Prostate gland (tissue), 2 donors: Measurements from ENCODE around the gene ZC2HC1B.

ENCODE experiments used
- POLR2A ChIP-seq: fragments of 450-650 bp; IDR thresholded peaks from one replicate; pipeline ENCODE4 v1.6.1; 2016; ENCODE audit warnings: antibody characterized with exemption, mild to moderate bottlenecking
- POLR2AphosphoS5 ChIP-seq: sonication (generic); formaldehyde crosslinking; IDR thresholded peaks from one replicate; pipeline ENCODE4 v1.6.1; 2017; ENCODE audit warnings: antibody characterized with exemption
- TF ChIP-seq, protein P1 (sequence below), 4 experiments: fragments of 200-600 bp in 2 of 4; fragments of 450-650 bp in 2 of 4; sonication (generic) in 2 of 4; IDR thresholded peaks; 1 replicate in 3 of 4; 2 replicates in 1 of 4; pipeline ENCODE4 v1.5.1; 2016 to 2019; ENCODE audit warnings: antibody characterized with exemption in 4 of 4, mild to moderate bottlenecking in 2 of 4, moderate library complexity in 2 of 4

DNA sequence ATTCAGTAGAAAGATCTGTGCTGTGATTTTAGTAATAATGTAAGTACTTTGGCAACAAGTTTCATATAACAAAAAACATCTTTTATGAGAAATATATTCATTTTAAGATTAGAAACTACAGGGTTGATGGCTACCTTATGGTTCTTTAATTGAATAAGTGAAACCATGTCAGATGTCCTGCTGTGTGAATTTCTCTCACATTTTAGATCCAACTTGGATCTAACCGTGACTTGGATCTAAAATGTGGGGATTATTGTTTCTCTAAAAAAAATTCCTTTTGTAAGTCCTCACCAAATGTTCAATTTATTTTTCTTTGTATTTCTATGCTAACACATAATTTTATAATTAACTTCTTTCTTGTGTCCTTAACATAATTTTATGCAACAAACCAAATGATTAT, 30.4 kb downstream of the ZC2HC1B start:
- TF ChIP-seq POLR2AphosphoS5 = no peak
- TF ChIP-seq, protein P1, sequence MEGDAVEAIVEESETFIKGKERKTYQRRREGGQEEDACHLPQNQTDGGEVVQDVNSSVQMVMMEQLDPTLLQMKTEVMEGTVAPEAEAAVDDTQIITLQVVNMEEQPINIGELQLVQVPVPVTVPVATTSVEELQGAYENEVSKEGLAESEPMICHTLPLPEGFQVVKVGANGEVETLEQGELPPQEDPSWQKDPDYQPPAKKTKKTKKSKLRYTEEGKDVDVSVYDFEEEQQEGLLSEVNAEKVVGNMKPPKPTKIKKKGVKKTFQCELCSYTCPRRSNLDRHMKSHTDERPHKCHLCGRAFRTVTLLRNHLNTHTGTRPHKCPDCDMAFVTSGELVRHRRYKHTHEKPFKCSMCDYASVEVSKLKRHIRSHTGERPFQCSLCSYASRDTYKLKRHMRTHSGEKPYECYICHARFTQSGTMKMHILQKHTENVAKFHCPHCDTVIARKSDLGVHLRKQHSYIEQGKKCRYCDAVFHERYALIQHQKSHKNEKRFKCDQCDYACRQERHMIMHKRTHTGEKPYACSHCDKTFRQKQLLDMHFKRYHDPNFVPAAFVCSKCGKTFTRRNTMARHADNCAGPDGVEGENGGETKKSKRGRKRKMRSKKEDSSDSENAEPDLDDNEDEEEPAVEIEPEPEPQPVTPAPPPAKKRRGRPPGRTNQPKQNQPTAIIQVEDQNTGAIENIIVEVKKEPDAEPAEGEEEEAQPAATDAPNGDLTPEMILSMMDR (IDR thresholded peaks at IDR 0.05) = no peak
- TF ChIP-seq POLR2A = no peak
